BLaER1 (cell line): ENCODE measurements around the gene CDK12.
"Not testable (repeated sequence)": the region's sequence is repeated elsewhere in the genome, so short reads cannot be mapped to it uniquely, and the experiment has no call there.

Experiments
- H3K27ac ChIP-seq: shearing (Covaris generic); formaldehyde crosslinking; 2 replicates; pipeline ENCODE4 v1.8.1; 2022
- H3K27me3 ChIP-seq: shearing (Covaris generic); formaldehyde crosslinking; 2 replicates; pipeline ENCODE4 v1.8.1; 2022
- H3K36me3 ChIP-seq: shearing (Covaris generic); formaldehyde crosslinking; 2 replicates; pipeline ENCODE4 v1.8.1; 2022
- H3K4me1 ChIP-seq: shearing (Covaris generic); formaldehyde crosslinking; 2 replicates; pipeline ENCODE4 v1.8.1; 2022
- H3K4me2 ChIP-seq: shearing (Covaris generic); formaldehyde crosslinking; 2 replicates; pipeline ENCODE4 v1.8.1; 2022
- H3K4me3 ChIP-seq: shearing (Covaris generic); formaldehyde crosslinking; 2 replicates; pipeline ENCODE4 v1.8.1; 2022
- H3K9ac ChIP-seq: shearing (Covaris generic); formaldehyde crosslinking; 2 replicates; pipeline ENCODE4 v1.8.1; 2022
- H3K9me3 ChIP-seq: shearing (Covaris generic); formaldehyde crosslinking; 2 replicates; pipeline ENCODE4 v1.8.1; 2022
- H4K20me1 ChIP-seq: shearing (Covaris generic); formaldehyde crosslinking; 2 replicates; pipeline ENCODE4 v1.8.1; 2022
- Cebpa-rat ChIP-seq: shearing (Covaris generic); IDR thresholded peaks from 2 replicates; pipeline ENCODE4 v1.8.1; 2022

The CDK12 gene

GRCh38 chr17:39530513-39530912, 69.2 kb downstream of the CDK12 start:
- Histone ChIP-seq H3K27ac (0 out of 2 replicates have a peak overlapping the region, but pooled peaks have one; percentile 45), H3K9me3 (no peaks in the 10 kb centered on the region), H3K27me3 (no peaks in the 10 kb centered on the region), H4K20me1 (peaks cover 29% of the 10 kb centered on the region), H3K36me3 (peaks cover 71% of the 10 kb centered on the region), H3K4me3 (no peak overlapping the region), H3K9ac (no peak overlapping the region), H3K4me2 (peak overlapping the region; percentile 12; the same call in 1 of the 2 replicates), H3K4me1 (peaks cover 41% of the 10 kb centered on the region)
- TF ChIP-seq Cebpa-rat = no peak

- peak overlapping the region; percentile 45; the same call in 1 of the 2 replicates for H3K27ac ChIP-seq
- H3K27me3 ChIP-seq = no peaks in the 10 kb centered on the region
- peaks cover 41% of the 10 kb centered on the region for H3K4me1 ChIP-seq
- peaks cover 63% of the 10 kb centered on the region for H3K36me3 ChIP-seq
- H3K9me3 ChIP-seq = no peaks in the 10 kb centered on the region
- no peak overlapping the region for H3K4me3 ChIP-seq
- H4K20me1 ChIP-seq = peaks cover 22% of the 10 kb centered on the region
- no peak for TF ChIP-seq Cebpa-rat
- H3K4me2 ChIP-seq = no peak overlapping the region
- no peak overlapping the region for H3K9ac ChIP-seq
Measured at GRCh38 chr17:39531252-39531651, 70.0 kb downstream of the CDK12 start.

- Histone ChIP-seq H3K27ac (no peak overlapping the region), H3K9ac (no peak overlapping the region), H4K20me1 (peaks cover under 1% of the 10 kb centered on the region; the same call in 1 of the 2 replicates), H3K4me3 (no peak overlapping the region), H3K4me2 (no peak overlapping the region), H3K36me3 (peaks cover 37% of the 10 kb centered on the region), H3K27me3 (no peaks in the 10 kb centered on the region), H3K4me1 (peaks cover 50% of the 10 kb centered on the region), H3K9me3 (no peaks in the 10 kb centered on the region)
- no peak for TF ChIP-seq Cebpa-rat
Measured at GRCh38 chr17:39533891-39534290, 72.6 kb downstream of the CDK12 start.

- peaks cover 46% of the 10 kb centered on the region for H3K4me1 ChIP-seq
- H3K4me2 ChIP-seq = no peak overlapping the region
- no peak overlapping the region for H3K27ac ChIP-seq
- H3K27me3 ChIP-seq = no peaks in the 10 kb centered on the region
- no peak overlapping the region for H3K4me3 ChIP-seq
- H3K9me3 ChIP-seq = no peaks in the 10 kb centered on the region
- TF ChIP-seq Cebpa-rat = no peak
- no peak overlapping the region for H3K9ac ChIP-seq
- H3K36me3 ChIP-seq = peaks cover 33% of the 10 kb centered on the region
- no peaks in the 10 kb centered on the region for H4K20me1 ChIP-seq
Measured at GRCh38 chr17:39534768-39535405, 73.6 kb downstream of the CDK12 start.

- no peak for TF ChIP-seq Cebpa-rat
- H3K27me3 ChIP-seq = no peaks in the 10 kb centered on the region
Measured at GRCh38 chr17:39536468-39536867, 75.2 kb downstream of the CDK12 start.

GRCh38 chr17:39537364-39537763, 76.1 kb downstream of the CDK12 start:
- not testable (repeated sequence) for H3K9me3 ChIP-seq, H3K4me3 ChIP-seq, H3K9ac ChIP-seq, H3K27me3 ChIP-seq, H4K20me1 ChIP-seq, H3K27ac ChIP-seq, H3K4me2 ChIP-seq
- Histone ChIP-seq H3K36me3 (peaks cover 21% of the 10 kb centered on the region), H3K4me1 (peaks cover 30% of the 10 kb centered on the region)

More at GRCh38 chr17:39536468-39536867, 75.2 kb downstream of the CDK12 start:
- no peak overlapping the region for H3K4me3 ChIP-seq
- peaks cover 22% of the 10 kb centered on the region for H3K36me3 ChIP-seq
- H3K4me1 ChIP-seq = peaks cover 32% of the 10 kb centered on the region
- H3K9ac ChIP-seq = no peak overlapping the region
- H3K27ac ChIP-seq = no peak overlapping the region
- no peaks in the 10 kb centered on the region for H4K20me1 ChIP-seq
- no peaks in the 10 kb centered on the region for H3K9me3 ChIP-seq
- H3K4me2 ChIP-seq = no peak overlapping the region

GRCh38 chr17:39538866-39539265, 77.6 kb downstream of the CDK12 start:
- peaks cover 38% of the 10 kb centered on the region for H3K4me1 ChIP-seq
- no peak overlapping the region for H3K9ac ChIP-seq
- H3K4me3 ChIP-seq = no peak overlapping the region
- TF ChIP-seq Cebpa-rat = no peak
- no peaks in the 10 kb centered on the region for H3K9me3 ChIP-seq
- no peaks in the 10 kb centered on the region for H3K27me3 ChIP-seq
- H3K27ac ChIP-seq = no peak overlapping the region
- no peaks in the 10 kb centered on the region for H4K20me1 ChIP-seq
- H3K36me3 ChIP-seq = peaks cover 14% of the 10 kb centered on the region; the same call in 1 of the 2 replicates
- H3K4me2 ChIP-seq = peak overlapping the region; percentile 36

- Histone ChIP-seq H3K36me3 (peaks cover 22% of the 10 kb centered on the region), H3K27me3 (no peaks in the 10 kb centered on the region), H3K9me3 (no peaks in the 10 kb centered on the region), H3K27ac (no peak overlapping the region), H3K9ac (no peak overlapping the region), H4K20me1 (no peaks in the 10 kb centered on the region), H3K4me2 (no peak overlapping the region), H3K4me3 (no peak overlapping the region), H3K4me1 (peaks cover 40% of the 10 kb centered on the region)
- TF ChIP-seq Cebpa-rat = no peak
Measured at GRCh38 chr17:39540611-39541010, 79.3 kb downstream of the CDK12 start.

- Histone ChIP-seq H4K20me1 (no peaks in the 10 kb centered on the region), H3K9me3 (no peaks in the 10 kb centered on the region), H3K27ac (no peak overlapping the region), H3K4me3 (no peak overlapping the region), H3K4me1 (peaks cover 40% of the 10 kb centered on the region), H3K9ac (no peak overlapping the region), H3K4me2 (no peak overlapping the region), H3K36me3 (peaks cover 32% of the 10 kb centered on the region), H3K27me3 (no peaks in the 10 kb centered on the region)
- no peak for TF ChIP-seq Cebpa-rat
Measured at GRCh38 chr17:39541652-39542051, 80.4 kb downstream of the CDK12 start.

- peaks cover 47% of the 10 kb centered on the region for H3K36me3 ChIP-seq
- no peak for TF ChIP-seq Cebpa-rat
Measured at GRCh38 chr17:39543176-39543575, 81.9 kb downstream of the CDK12 start.

More at GRCh38 chr17:39543176-39543575, 81.9 kb downstream of the CDK12 start:
- Histone ChIP-seq H3K4me1 (peaks cover 38% of the 10 kb centered on the region), H3K27me3 (no peaks in the 10 kb centered on the region), H3K4me3 (no peak overlapping the region), H3K9me3 (no peaks in the 10 kb centered on the region), H4K20me1 (peaks cover 7% of the 10 kb centered on the region), H3K27ac (no peak overlapping the region), H3K4me2 (peak overlapping the region; percentile 66), H3K9ac (no peak overlapping the region)
